ENCODE measurements around the gene CRYGD. TPM values are rescaled to one million over a fixed set of nuclear protein-coding genes. Genes with fewer than 3 reads are reported as not detected.

The CRYGD gene
- total and polyA plus RNA-seq, 12 donors: not detected

DNA sequence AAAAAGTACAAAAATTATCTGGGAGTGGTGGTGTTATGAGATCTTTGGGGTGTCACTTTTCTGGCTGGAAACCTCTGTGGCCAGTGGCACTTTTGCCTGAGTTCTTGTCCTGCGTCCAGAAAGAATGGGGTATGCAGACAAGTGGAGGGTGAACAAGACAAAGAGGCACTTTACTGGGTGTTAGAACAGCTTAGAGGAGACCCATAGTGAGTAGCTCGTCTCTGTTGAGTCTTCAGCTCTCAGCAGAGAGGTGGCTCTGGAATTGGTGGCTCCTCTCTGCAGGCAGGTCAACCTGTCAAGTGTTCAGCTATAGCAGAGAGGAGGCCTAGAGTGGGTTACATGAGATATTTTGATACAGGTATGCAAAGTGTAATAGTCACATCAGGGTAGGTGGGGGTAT is 26.1 kb downstream of the CRYGD start:
- 60 to 83% (median 71%) methylated on average over 1 to 2 of the region's 2 CpGs for WGBS, 4 donors
- H3K27ac ChIP-seq: no peak overlapping the region
- no peak overlapping the region for H3K4me3 ChIP-seq
- H3K9me3 ChIP-seq (replicated peaks in 1 of 3): no peaks in the 10 kb centered on the region
- no peaks in the 10 kb centered on the region for H3K27me3 ChIP-seq
- H3K36me3 ChIP-seq (replicated peaks in 1 of 2): no peaks in the 10 kb centered on the region
- intact Hi-C loops (cut with DNase I): no loop called here
- no peaks in the 10 kb centered on the region for H3K4me1 ChIP-seq (replicated peaks in 1 of 2)
- DNase-seq: no peak
- TF ChIP-seq, protein P1, sequence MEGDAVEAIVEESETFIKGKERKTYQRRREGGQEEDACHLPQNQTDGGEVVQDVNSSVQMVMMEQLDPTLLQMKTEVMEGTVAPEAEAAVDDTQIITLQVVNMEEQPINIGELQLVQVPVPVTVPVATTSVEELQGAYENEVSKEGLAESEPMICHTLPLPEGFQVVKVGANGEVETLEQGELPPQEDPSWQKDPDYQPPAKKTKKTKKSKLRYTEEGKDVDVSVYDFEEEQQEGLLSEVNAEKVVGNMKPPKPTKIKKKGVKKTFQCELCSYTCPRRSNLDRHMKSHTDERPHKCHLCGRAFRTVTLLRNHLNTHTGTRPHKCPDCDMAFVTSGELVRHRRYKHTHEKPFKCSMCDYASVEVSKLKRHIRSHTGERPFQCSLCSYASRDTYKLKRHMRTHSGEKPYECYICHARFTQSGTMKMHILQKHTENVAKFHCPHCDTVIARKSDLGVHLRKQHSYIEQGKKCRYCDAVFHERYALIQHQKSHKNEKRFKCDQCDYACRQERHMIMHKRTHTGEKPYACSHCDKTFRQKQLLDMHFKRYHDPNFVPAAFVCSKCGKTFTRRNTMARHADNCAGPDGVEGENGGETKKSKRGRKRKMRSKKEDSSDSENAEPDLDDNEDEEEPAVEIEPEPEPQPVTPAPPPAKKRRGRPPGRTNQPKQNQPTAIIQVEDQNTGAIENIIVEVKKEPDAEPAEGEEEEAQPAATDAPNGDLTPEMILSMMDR (IDR thresholded peaks at IDR 0.05): no peak
- TF ChIP-seq POLR2A (IDR thresholded peaks at IDR 0.05): no peak

DNA sequence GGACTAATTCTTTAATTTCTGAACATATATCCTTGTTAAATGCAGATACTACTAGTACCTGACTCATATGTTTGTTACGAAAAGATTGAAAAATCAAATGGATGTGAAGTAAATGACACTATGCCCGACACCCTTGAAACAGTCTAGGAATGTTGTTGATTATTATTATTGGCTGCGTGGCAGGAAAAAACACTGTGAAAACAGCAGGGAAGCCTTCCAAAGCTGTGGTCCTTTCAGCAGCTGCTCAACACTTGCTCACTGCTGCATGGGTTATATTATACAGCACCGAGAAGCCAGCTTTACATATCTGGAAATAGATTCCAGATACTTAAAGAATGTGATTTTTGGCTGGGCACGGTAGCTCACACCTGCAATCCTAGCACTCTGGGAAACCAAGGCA is 26.5 kb downstream of the CRYGD start:
- 59 to 82% (median 68%) methylated on average over 5 of the region's 5 CpGs for WGBS, 4 donors
- intact Hi-C loops (cut with DNase I): no loop called here
- Histone ChIP-seq H3K4me3 (no peak overlapping the region), H3K27me3 (no peaks in the 10 kb centered on the region), H3K4me1 (replicated peaks in 1 of 2) (no peaks in the 10 kb centered on the region), H3K27ac (no peak overlapping the region), H3K36me3 (replicated peaks in 1 of 2) (no peaks in the 10 kb centered on the region), H3K9me3 (replicated peaks in 1 of 3) (no peaks in the 10 kb centered on the region)
- no peak for TF ChIP-seq POLR2A (IDR thresholded peaks at IDR 0.05)
- TF ChIP-seq, protein P1 (IDR thresholded peaks at IDR 0.05): no peak
- no peak for DNase-seq

DNA sequence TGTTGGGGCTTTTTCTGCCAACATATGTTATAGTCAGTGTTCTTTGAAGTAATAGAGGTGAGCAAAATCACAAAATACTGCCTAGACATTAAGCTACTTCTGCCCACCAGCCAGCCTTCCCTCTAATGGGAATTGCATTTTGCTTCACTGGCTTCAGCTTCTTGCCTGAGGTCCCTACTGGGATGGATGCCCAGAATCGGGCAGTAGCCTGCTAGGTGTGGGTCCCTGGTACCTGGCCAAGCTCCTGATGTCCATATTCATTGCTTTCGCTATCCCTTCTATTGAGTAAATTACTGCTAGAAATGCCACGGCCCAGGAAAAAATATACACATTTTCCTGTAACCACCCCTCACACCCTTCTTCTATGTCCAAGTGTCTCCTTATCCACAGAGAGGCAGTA is 27.0 kb downstream of the CRYGD start:
- H3K9me3 ChIP-seq (replicated peaks in 1 of 3): no peaks in the 10 kb centered on the region
- no peak overlapping the region for H3K4me3 ChIP-seq
- H3K36me3 ChIP-seq (replicated peaks in 1 of 2): no peaks in the 10 kb centered on the region
- DNase-seq: no peak
- intact Hi-C loops (cut with DNase I): no loop called here
- no peaks in the 10 kb centered on the region for H3K27me3 ChIP-seq
- 71 to 89% (median 74%) methylated on average over 3 of the region's 3 CpGs for WGBS, 4 donors
- no peak for TF ChIP-seq POLR2A (IDR thresholded peaks at IDR 0.05)
- TF ChIP-seq, protein P1 (IDR thresholded peaks at IDR 0.05): no peak
- H3K4me1 ChIP-seq (replicated peaks in 1 of 2): no peaks in the 10 kb centered on the region
- no peak overlapping the region for H3K27ac ChIP-seq

DNA sequence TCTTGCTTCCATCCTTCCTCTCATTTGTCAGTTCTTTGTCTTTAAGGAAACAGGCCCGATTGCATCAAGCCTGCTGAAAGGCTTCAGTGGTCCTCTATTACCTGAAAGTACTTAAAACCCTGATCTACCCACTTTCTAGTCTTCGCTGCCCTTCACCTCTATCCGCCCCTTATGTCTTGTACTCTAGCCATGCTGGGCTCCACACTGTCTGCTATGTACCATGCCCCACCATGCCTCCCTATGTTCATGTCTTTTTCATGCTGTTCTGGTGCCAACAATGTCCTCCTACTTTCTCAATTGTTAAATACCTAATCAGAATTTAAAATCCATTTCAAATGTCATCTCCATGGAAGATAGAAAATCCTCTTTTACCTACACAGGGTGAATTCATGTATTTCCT is 28.2 kb downstream of the CRYGD start:
- TF ChIP-seq POLR2A (IDR thresholded peaks at IDR 0.05): no peak
- H3K4me1 ChIP-seq (replicated peaks in 1 of 2): no peaks in the 10 kb centered on the region
- no peaks in the 10 kb centered on the region for H3K27me3 ChIP-seq
- H3K4me3 ChIP-seq: no peak overlapping the region
- intact Hi-C loops (cut with DNase I): no loop called here
- no peak overlapping the region for H3K27ac ChIP-seq
- WGBS, 4 donors: 75 to 85% (median 80%) methylated on average over 3 of the region's 3 CpGs
- H3K36me3 ChIP-seq (replicated peaks in 1 of 2): no peaks in the 10 kb centered on the region
- no peak for DNase-seq
- no peaks in the 10 kb centered on the region for H3K9me3 ChIP-seq (replicated peaks in 1 of 3)

DNA sequence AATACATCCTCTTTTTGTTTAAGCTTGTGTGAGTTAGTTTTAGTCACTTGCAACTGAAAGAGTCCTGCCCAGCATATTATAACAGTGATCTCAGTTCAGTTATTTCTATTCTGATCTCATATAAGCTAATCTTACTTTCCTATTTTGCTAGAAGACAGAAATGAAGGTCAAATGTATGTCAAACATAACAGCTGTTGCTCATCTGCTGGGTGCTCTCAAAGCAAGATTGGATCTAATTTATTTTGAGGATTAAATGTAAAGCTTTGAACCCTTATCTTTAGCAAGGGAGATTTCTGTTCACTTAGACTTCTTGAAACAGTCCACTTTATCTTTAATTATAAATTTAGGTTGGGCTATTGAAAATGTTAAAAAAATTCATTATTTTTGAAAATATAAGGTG is 31.2 kb downstream of the CRYGD start:
- H3K27ac ChIP-seq: no peak overlapping the region
- H3K4me3 ChIP-seq: no peak overlapping the region
- no peaks in the 10 kb centered on the region for H3K4me1 ChIP-seq (replicated peaks in 1 of 2)
- intact Hi-C loops (cut with DNase I): no loop called here
- H3K27me3 ChIP-seq: no peaks in the 10 kb centered on the region
- TF ChIP-seq POLR2A (IDR thresholded peaks at IDR 0.05): no peak
- TF ChIP-seq, protein P1 (IDR thresholded peaks at IDR 0.05): no peak
- no peaks in the 10 kb centered on the region for H3K36me3 ChIP-seq (replicated peaks in 1 of 2)
- no peaks in the 10 kb centered on the region for H3K9me3 ChIP-seq (replicated peaks in 1 of 3)
- DNase-seq: no peak

Data from adrenal gland (tissue), 12 donors.